Upper lobe of left lung (tissue), 6 donors: Measurements from ENCODE around the gene TMBIM6. TPM values are rescaled to one million over a fixed set of nuclear protein-coding genes. Genes with fewer than 3 reads are reported as not detected.
A peak's percentile ranks its signal among the peaks of the same experiment; 100 is the strongest.

Source experiments
- ATAC-seq, 2 donors: fragments of 200-7000 bp; cut with Tn5 transposase; one replicate each; pipeline ENCODE4 v1.9.1; 2022; ENCODE audit warnings: mild to moderate bottlenecking in 2 of 2, moderate library complexity in 2 of 2; ENCODE audit not compliant: low FRiP score in 2 of 2
- DNase-seq, 2 donors: peaks; one replicate each; pipeline ENCODE4 v3.0.0-alpha.2; 2019 to 2020
- H3K27ac ChIP-seq, 4 donors: fragments of 200-600 bp; sonication (generic); one replicate each; pipeline ENCODE4 v1.5.1; 2016 to 2019
- H3K27me3 ChIP-seq, 4 donors: fragments of 200-600 bp; sonication (generic); one replicate each; pipeline ENCODE4 v1.5.1; 2017 to 2019
- H3K36me3 ChIP-seq, 4 donors: fragments of 200-600 bp; sonication (generic); one replicate each; pipeline ENCODE4 v1.5.1; 2016 to 2019
- H3K4me1 ChIP-seq, 4 donors: fragments of 200-600 bp; sonication (generic); one replicate each; pipeline ENCODE4 v1.5.1; 2018 to 2019
- H3K4me3 ChIP-seq, 4 donors: fragments of 200-600 bp; sonication (generic); one replicate each; pipeline ENCODE4 v1.5.1; 2017 to 2019; ENCODE audit warnings: mild to moderate bottlenecking in 2 of 4, moderate library complexity in 1 of 4
- H3K9me3 ChIP-seq, 4 donors: fragments of 200-600 bp; sonication (generic); one replicate each; pipeline ENCODE4 v1.5.1; 2018 to 2019
- CTCF ChIP-seq, 6 experiments: fragments of 450-650 bp in 4 of 6; fragments of 200-600 bp in 2 of 6; sonication (generic) in 2 of 6; IDR thresholded peaks; one replicate each; pipeline ENCODE4 v1.5.1; 2016 to 2019; ENCODE audit warnings: antibody characterized with exemption in 6 of 6
- EP300 ChIP-seq, 4 donors: sonication (generic); formaldehyde crosslinking; IDR thresholded peaks; one replicate each; pipeline ENCODE4 v1.5.1; 2017; ENCODE audit warnings: antibody characterized with exemption in 4 of 4, control low read depth in 2 of 4
- POLR2A ChIP-seq, 4 donors: fragments of 450-650 bp; IDR thresholded peaks; one replicate each; pipeline ENCODE4 v1.5.1; 2016 to 2017; ENCODE audit warnings: antibody characterized with exemption in 4 of 4, mild to moderate bottlenecking in 2 of 4
- POLR2AphosphoS5 ChIP-seq, 2 donors: sonication (generic); formaldehyde crosslinking; IDR thresholded peaks; one replicate each; pipeline ENCODE4 v1.5.1; 2017; ENCODE audit warnings: antibody characterized with exemption in 2 of 2
- WGBS, 2 donors: methylation state at CpG; one replicate each; pipeline ENCODE4 v1.1.5; 2017 to 2018; 5-methylcytosine and 5-hydroxymethylcytosine counted together
- total RNA-seq, 6 donors: library from RNA; depleted of rRNA in 4 of 6; stranded (reverse); fragments of >200 nt in 4 of 6; gene quantifications; one replicate each; pipeline versions ENCODE4 v1.1.0 to v1.2.1, GENCODE V29; 2016 to 2021
- donor health status: DM: no; HTN: no; CAD: no; lungs with moderate emphysema.
- donor health status: DM: no; HTN: yes; CAD: no; lungs with severe emphysema.

TMBIM6 gene
- total RNA-seq, 6 donors from 2014 or later: 185 to 831 (median 594) TPM

- peak in 1 of 4 donors; percentile 21 for TF ChIP-seq EP300 (IDR thresholded peaks at IDR 0.05)
- no peak for TF ChIP-seq POLR2A (IDR thresholded peaks at IDR 0.05)
- no peak for TF ChIP-seq CTCF (IDR thresholded peaks at IDR 0.05)
- TF ChIP-seq POLR2AphosphoS5 (IDR thresholded peaks at IDR 0.05): peak in 1 of 2 donors; percentile 20
- DNase-seq (no peak), ATAC-seq (peak; percentile 75 to 77)
- Histone ChIP-seq H3K4me1 (peaks cover 22 to 36% (median 24%) of the 10 kb centered on the region in 4 donors), H3K27me3 (no peaks in the 10 kb centered on the region), H3K9me3 (no peaks in the 10 kb centered on the region), H3K4me3 (peak overlapping the region in 1 of 4 donors; percentile 13), H3K27ac (peak overlapping the region; percentile 62 to 84 (median 66)), H3K36me3 (peaks cover 0 to 22% (median 20%) of the 10 kb centered on the region in 4 donors)
- WGBS, 2 donors: 76% methylated on average over 8 to 14 of the region's 14 CpGs
Measured at GRCh38 chr12:49808686-49809380, 67.5 kb downstream of the TMBIM6 start.

- peak; percentile 81 to 91 for ATAC-seq
- Histone ChIP-seq H3K27ac (peak overlapping the region; percentile 62 to 84 (median 66)), H3K4me3 (peak overlapping the region in 1 of 4 donors; percentile 13), H3K36me3 (peaks cover 0 to 20% (median 14%) of the 10 kb centered on the region in 4 donors), H3K27me3 (no peaks in the 10 kb centered on the region), H3K9me3 (no peaks in the 10 kb centered on the region), H3K4me1 (peaks cover 22 to 36% (median 24%) of the 10 kb centered on the region in 4 donors)
- DNase-seq: peak in 1 of 2 donors; percentile 64
- peak; percentile 17 to 45 for TF ChIP-seq POLR2AphosphoS5 (IDR thresholded peaks at IDR 0.05)
- TF ChIP-seq EP300 (IDR thresholded peaks at IDR 0.05): no peak
- no peak for TF ChIP-seq POLR2A (IDR thresholded peaks at IDR 0.05)
- 37 to 45% methylated on average over 3 to 4 of the region's 4 CpGs for WGBS, 2 donors
Measured at GRCh38 chr12:49809381-49809905, 68.1 kb downstream of the TMBIM6 start.

GRCh38 chr12:49809906-49810389 is 68.6 kb downstream of the TMBIM6 start:
- no peak overlapping the region for H3K4me3 ChIP-seq
- no peak for DNase-seq
- ATAC-seq: peak in 1 of 2 donors; percentile 2
- TF ChIP-seq POLR2AphosphoS5 (IDR thresholded peaks at IDR 0.05): no peak
- TF ChIP-seq CTCF (IDR thresholded peaks at IDR 0.05): no peak
- no peak for TF ChIP-seq POLR2A (IDR thresholded peaks at IDR 0.05)
- no peak for TF ChIP-seq EP300 (IDR thresholded peaks at IDR 0.05)
- H3K27ac ChIP-seq: peak overlapping the region; percentile 62 to 84 (median 66)
- peaks cover 0 to 15% (median 9%) of the 10 kb centered on the region in 4 donors for H3K36me3 ChIP-seq
- H3K27me3 ChIP-seq: no peaks in the 10 kb centered on the region
- no peaks in the 10 kb centered on the region for H3K9me3 ChIP-seq
- peaks cover 22 to 36% (median 24%) of the 10 kb centered on the region in 4 donors for H3K4me1 ChIP-seq
- WGBS, 2 donors: 38 to 52% methylated on average over 8 to 9 of the region's 9 CpGs

GRCh38 chr12:49811136-49811535 is 69.8 kb downstream of the TMBIM6 start:
- H3K27ac ChIP-seq: no peak overlapping the region
- WGBS, 2 donors: 83 to 89% methylated on average over 5 of the region's 5 CpGs
- peaks cover 22 to 39% (median 25%) of the 10 kb centered on the region in 4 donors for H3K4me1 ChIP-seq
- no peak overlapping the region for H3K4me3 ChIP-seq
- ATAC-seq: no peak
- H3K27me3 ChIP-seq: no peaks in the 10 kb centered on the region
- TF ChIP-seq POLR2A (IDR thresholded peaks at IDR 0.05) (no peak), POLR2AphosphoS5 (IDR thresholded peaks at IDR 0.05) (no peak), CTCF (IDR thresholded peaks at IDR 0.05) (no peak), EP300 (IDR thresholded peaks at IDR 0.05) (no peak)
- no peaks in the 10 kb centered on the region for H3K9me3 ChIP-seq
- DNase-seq: no peak
- peaks cover 0 to 8% (median 0%) of the 10 kb centered on the region in 4 donors for H3K36me3 ChIP-seq

GRCh38 chr12:49811961-49812401 is 70.6 kb downstream of the TMBIM6 start:
- H3K4me3 ChIP-seq: no peak overlapping the region

More at GRCh38 chr12:49811961-49812401, 70.6 kb downstream of the TMBIM6 start:
- no peak for ATAC-seq
- H3K27ac ChIP-seq: no peak overlapping the region
- 78 to 80% methylated on average over 4 of the region's 4 CpGs for WGBS, 2 donors
- no peaks in the 10 kb centered on the region for H3K9me3 ChIP-seq
- no peak for DNase-seq
- no peak for TF ChIP-seq POLR2A (IDR thresholded peaks at IDR 0.05)
- TF ChIP-seq CTCF (IDR thresholded peaks at IDR 0.05): no peak
- no peak for TF ChIP-seq EP300 (IDR thresholded peaks at IDR 0.05)
- no peak for TF ChIP-seq POLR2AphosphoS5 (IDR thresholded peaks at IDR 0.05)
- H3K27me3 ChIP-seq: no peaks in the 10 kb centered on the region
- H3K4me1 ChIP-seq: peaks cover 22 to 39% (median 25%) of the 10 kb centered on the region in 4 donors
- peaks cover 0 to 8% (median 0%) of the 10 kb centered on the region in 4 donors for H3K36me3 ChIP-seq
